Measurements from ENCODE around the gene UNC13B. TPM values are rescaled to one million over a fixed set of nuclear protein-coding genes. Genes with fewer than 3 reads are reported as not detected.

Gene UNC13B
- total and polyA plus RNA-seq, 2 donors (not counting 3 experiments of a cell fraction or from before 2014, with no cell fraction given): 30.1 to 46.2 TPM

- no peak overlapping the region for H3K4me3 ChIP-seq (replicated peaks in 1 of 3; ENCODE audit: insufficient read depth in 1 of 3, low read depth in 1 of 3, low read length in 3 of 3)
- no peaks in the 10 kb centered on the region for H3K36me3 ChIP-seq (ENCODE audit: control insufficient read depth in 2 of 2, extremely low read depth in 1 of 2, insufficient read depth in 2 of 2, low read length in 2 of 2)
- dilution Hi-C loops (cut with MboI; ENCODE audit: extremely low pct_ligation_motif_present, low sequenced_read_pairs): no loop called here
- TF ChIP-seq POLR2A (IDR thresholded peaks at IDR 0.05; ENCODE audit: low read depth, low read length) (no peak), MAX (IDR thresholded peaks at IDR 0.05; ENCODE audit: insufficient read depth, insufficient read length) (no peak), CTCF (IDR thresholded peaks at IDR 0.05; ENCODE audit: extremely low read depth in 1 of 2, insufficient read depth in 1 of 2, low read depth in 1 of 2, low read length in 2 of 2) (no peak), JUN (IDR thresholded peaks at IDR 0.05; ENCODE audit: borderline replicate concordance, insufficient read depth, insufficient read length, low read depth) (no peak), EZH2 (IDR thresholded peaks at IDR 0.05; ENCODE audit: borderline replicate concordance, low read depth, low read length, severe bottlenecking) (no peak), MYC (IDR thresholded peaks at IDR 0.05; ENCODE audit: low read depth, low read length) (no peak), FOS (IDR thresholded peaks at IDR 0.05; ENCODE audit: borderline replicate concordance, insufficient read depth, low read length) (no peak), GATA2 (IDR thresholded peaks at IDR 0.05; ENCODE audit: insufficient read depth, insufficient read length, low read depth, low read length) (no peak), POLR2AphosphoS5 (IDR thresholded peaks at IDR 0.05; ENCODE audit: insufficient read depth, low read depth, low read length) (no peak)
- H3K27me3 ChIP-seq (ENCODE audit: control insufficient read depth in 2 of 2, insufficient read depth in 2 of 2, low read length in 2 of 2): no peaks in the 10 kb centered on the region
- no peak overlapping the region for H3K4me2 ChIP-seq (ENCODE audit: insufficient read depth, low read length)
- no peaks in the 10 kb centered on the region for H3K9me1 ChIP-seq (replicated peaks; ENCODE audit: control insufficient read depth, extremely low read depth, insufficient read depth, low read length)
- no peak overlapping the region for H3K9ac ChIP-seq (replicated peaks; ENCODE audit: extremely low read depth, insufficient read depth, low read length)
- no peak overlapping the region for H2AFZ ChIP-seq (ENCODE audit: low read depth, low read length)
- BruUV-seq (replicated peaks): no TSS peak
- DNase-seq (ENCODE audit: low read depth, low spot score) (no peak), FAIRE-seq (no peak)
- intact Hi-C loops (cut with micrococcal nuclease): no loop called here
- peaks cover 27% of the 10 kb centered on the region for H3K4me1 ChIP-seq (ENCODE audit: control insufficient read depth, extremely low read depth, insufficient read depth, low read length)
- H3K27ac ChIP-seq (ENCODE audit: insufficient read depth, low read depth, low read length): no peak overlapping the region
- H3K79me2 ChIP-seq (ENCODE audit: control insufficient read depth, insufficient read depth, low read length): no peaks in the 10 kb centered on the region
- ChIA-PET CTCF (no interaction called here), POLR2A (no interaction called here)
- no peaks in the 10 kb centered on the region for H3K9me3 ChIP-seq (replicated peaks; ENCODE audit: control insufficient read depth, insufficient read depth, low read length)
- no peaks in the 10 kb centered on the region for H4K20me1 ChIP-seq (replicated peaks; ENCODE audit: control insufficient read depth, extremely low read depth, insufficient read depth, low read length)
Observed at GRCh38 chr9:35280399-35280798, 118.6 kb downstream of the UNC13B start.

Data from endothelial cell of umbilical vein (primary cell).